Fibroblast of lung (primary cell): ENCODE results near the gene MYO3B.

ENCODE experiments used
- EZH2 ChIP-seq: IDR thresholded peaks from 2 replicates; pipeline ENCODE4 v1.5.1; 2012; ENCODE audit warnings: low read length, control low read depth, mild to moderate bottlenecking; ENCODE audit errors: missing control alignments
- TF ChIP-seq, protein P1 (sequence below), 2 donors: IDR thresholded peaks in 1 of 2; conservative IDR thresholded peaks in 1 of 2; 1 replicate in 1 of 2; 2 replicates in 1 of 2; pipeline ENCODE4 v1.5.1; 2011 to 2012; ENCODE audit warnings: low read length in 2 of 2, control low read depth in 1 of 2, inconsistent platforms in 1 of 2, low read depth in 1 of 2, mild to moderate bottlenecking in 1 of 2

DNA sequence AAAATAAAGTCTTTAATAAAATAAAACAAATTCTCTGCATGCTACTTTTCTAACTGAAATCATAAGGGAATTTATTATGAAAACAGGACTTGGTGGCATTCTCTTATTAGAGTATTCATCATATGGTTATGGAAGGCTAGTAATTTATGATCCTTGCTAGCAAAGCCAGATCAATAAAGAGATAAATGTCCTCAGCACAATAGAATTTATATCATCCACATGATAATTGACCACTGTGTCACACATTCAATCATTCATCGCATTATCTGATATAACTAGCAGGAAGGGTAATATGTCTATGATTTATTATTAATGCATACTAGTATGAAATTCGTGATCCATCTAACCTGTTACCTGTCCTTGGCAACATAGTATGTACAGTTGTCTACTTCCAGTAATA is 175.8 kb downstream of the MYO3B start:
- no peak for TF ChIP-seq EZH2
- TF ChIP-seq, protein P1, sequence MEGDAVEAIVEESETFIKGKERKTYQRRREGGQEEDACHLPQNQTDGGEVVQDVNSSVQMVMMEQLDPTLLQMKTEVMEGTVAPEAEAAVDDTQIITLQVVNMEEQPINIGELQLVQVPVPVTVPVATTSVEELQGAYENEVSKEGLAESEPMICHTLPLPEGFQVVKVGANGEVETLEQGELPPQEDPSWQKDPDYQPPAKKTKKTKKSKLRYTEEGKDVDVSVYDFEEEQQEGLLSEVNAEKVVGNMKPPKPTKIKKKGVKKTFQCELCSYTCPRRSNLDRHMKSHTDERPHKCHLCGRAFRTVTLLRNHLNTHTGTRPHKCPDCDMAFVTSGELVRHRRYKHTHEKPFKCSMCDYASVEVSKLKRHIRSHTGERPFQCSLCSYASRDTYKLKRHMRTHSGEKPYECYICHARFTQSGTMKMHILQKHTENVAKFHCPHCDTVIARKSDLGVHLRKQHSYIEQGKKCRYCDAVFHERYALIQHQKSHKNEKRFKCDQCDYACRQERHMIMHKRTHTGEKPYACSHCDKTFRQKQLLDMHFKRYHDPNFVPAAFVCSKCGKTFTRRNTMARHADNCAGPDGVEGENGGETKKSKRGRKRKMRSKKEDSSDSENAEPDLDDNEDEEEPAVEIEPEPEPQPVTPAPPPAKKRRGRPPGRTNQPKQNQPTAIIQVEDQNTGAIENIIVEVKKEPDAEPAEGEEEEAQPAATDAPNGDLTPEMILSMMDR (conservative IDR thresholded peaks at IDR 0.05 in 1 of 2, IDR thresholded peaks at IDR 0.05 in 1 of 2; ENCODE audit: low read depth in 1 of 2, low read length in 2 of 2) = no peak
